GM18868 (cell line): ENCODE measurements around the gene RLN2.
"Not testable (repeated sequence)": the region's sequence is repeated elsewhere in the genome, so short reads cannot be mapped to it uniquely, and the experiment has no call there.

Source experiments
- ATAC-seq: cut with Tn5 transposase; IDR thresholded peaks from one replicate; pipeline ENCODE4 v1.9.1; 2021; ENCODE audit warnings: mild to moderate bottlenecking, moderate library complexity; ENCODE audit not compliant: unreplicated experiment

Gene RLN2

GRCh38 chr9:5303840-5304795 lies at the start of gene RLN2:
Gene RLN2, minus strand, starts transcription at chr9:5304716. Its CDS starts 136 bp downstream, at chr9:5304580.
- peak; percentile 100 for ATAC-seq

GRCh38 chr9:5354184-5354583 lies 49.7 kb upstream of the RLN2 start:
- no peak for ATAC-seq

GRCh38 chr9:5352637-5353248 lies 48.2 kb upstream of the RLN2 start:
- no peak for ATAC-seq

GRCh38 chr9:5338992-5339981 lies 34.8 kb upstream of the RLN2 start, which contains the start of gene RLN1:
Gene RLN1, minus strand, starts transcription at chr9:5339876. Its CDS starts 130 bp downstream, at chr9:5339746.
- ATAC-seq, result peak; percentile 99

- no peak for ATAC-seq
These were observed 32.2 kb upstream of the RLN2 start for GRCh38 chr9:5336688-5337087.

GRCh38 chr9:5331276-5331675 lies 26.8 kb upstream of the RLN2 start:
- ATAC-seq, result not testable (repeated sequence)

- no peak for ATAC-seq
These were observed 22.5 kb upstream of the RLN2 start for GRCh38 chr9:5326893-5327548.

GRCh38 chr9:5326187-5326586 lies 21.7 kb upstream of the RLN2 start:
- no peak for ATAC-seq

GRCh38 chr9:5321601-5322000 lies 17.1 kb upstream of the RLN2 start:
- not testable (repeated sequence) for ATAC-seq

GRCh38 chr9:5321058-5321457 lies 16.5 kb upstream of the RLN2 start:
- ATAC-seq, result no peak

GRCh38 chr9:5316406-5316805 lies 11.9 kb upstream of the RLN2 start:
- ATAC-seq, result not testable (repeated sequence)

- ATAC-seq, result no peak
These were observed 10.8 kb upstream of the RLN2 start for GRCh38 chr9:5315187-5315923.

- ATAC-seq, result no peak
These were observed 6.3 kb upstream of the RLN2 start for GRCh38 chr9:5310851-5311250.

- no peak for ATAC-seq
These were observed 1.2 kb upstream of the RLN2 start for GRCh38 chr9:5305741-5306140.

- ATAC-seq, result no peak
These were observed 3.0 kb downstream of the RLN2 start for GRCh38 chr9:5301544-5301943.

GRCh38 chr9:5292141-5292540 lies 12.4 kb downstream of the RLN2 start:
- ATAC-seq, result no peak

- no peak for ATAC-seq
These were observed 15.9 kb downstream of the RLN2 start for GRCh38 chr9:5288591-5288990.

- no peak for ATAC-seq
These were observed 18.3 kb downstream of the RLN2 start for GRCh38 chr9:5286262-5286661.

- ATAC-seq, result peak; percentile 67
These were observed 26.0 kb downstream of the RLN2 start for GRCh38 chr9:5278486-5278885.

- ATAC-seq, result no peak
These were observed 29.7 kb downstream of the RLN2 start for GRCh38 chr9:5274770-5275169.
